Panc1 (cell line): Measurements from ENCODE around the gene MYB. TPM values are rescaled to one million over a fixed set of nuclear protein-coding genes. Genes with fewer than 3 reads are reported as not detected.
"Not testable (repeated sequence)": the region's sequence is repeated elsewhere in the genome, so short reads cannot be mapped to it uniquely, and the experiment has no call there.

Experiments
- ATAC-seq: fragments of 200-7000 bp; cut with Tn5 transposase; 2 replicates; pipeline ENCODE4 v1.9.1; 2020; ENCODE audit warnings: mild to moderate bottlenecking, moderate library complexity
- BruUV-seq: library from RNA; stranded (reverse); fragments of 400-500 nt; replicated peaks from 2 replicates; lab custom pipeline; 2021; lab: Mats Ljungman, UMichigan
- CTCF ChIA-PET: fragments of 300-600 bp; sonication (Branson Sonifier 250); formaldehyde crosslinking; loops from one replicate; lab custom pipeline; 2022; ENCODE audit warnings: antibody characterized with exemption; lab: Charles Lee
- POLR2A ChIA-PET: fragments of 300-600 bp; sonication (Branson Sonifier 250); formaldehyde crosslinking; loops from one replicate; lab custom pipeline; 2022; ENCODE audit warnings: antibody characterized with exemption; lab: Charles Lee
- DNase-seq: peaks from one replicate; pipeline ENCODE4 v3.0.0-alpha.2; 2010; ENCODE audit warnings: low read depth, low spot score
- H3K27ac ChIP-seq: 2 replicates; pipeline ENCODE4 v1.5.1; 2011; ENCODE audit warnings: mild to moderate bottlenecking, low read length, inconsistent platforms
- H3K27me3 ChIP-seq: fragments of 200-500 bp; sonication (Bioruptor generic); 2 replicates; pipeline ENCODE4 v1.6.0; 2014; ENCODE audit warnings: low read length, inconsistent platforms; ENCODE audit not compliant: control insufficient read depth, insufficient read depth
- H3K36me3 ChIP-seq: fragments of 200-500 bp; sonication (Bioruptor generic); 2 replicates; pipeline ENCODE4 v1.5.1; 2014; ENCODE audit warnings: inconsistent platforms, mild to moderate bottlenecking, low read length, moderate library complexity; ENCODE audit not compliant: control insufficient read depth, insufficient read depth
- H3K4me1 ChIP-seq: 2 replicates; pipeline ENCODE4 v1.5.1; 2011; ENCODE audit warnings: inconsistent platforms, mild to moderate bottlenecking, low read length, moderate library complexity; ENCODE audit not compliant: control insufficient read depth, insufficient read depth
- H3K4me3 ChIP-seq, 2 experiments: 2 replicates each; pipeline ENCODE4 v1.5.1; 2011 to 2012; ENCODE audit warnings: low read depth in 2 of 2, low read length in 2 of 2, mild to moderate bottlenecking in 2 of 2, inconsistent platforms in 1 of 2, moderate library complexity in 1 of 2
- H3K9me3 ChIP-seq: fragments of 200-500 bp; sonication (Bioruptor generic); 2 replicates; pipeline ENCODE4 v1.5.1; 2014; ENCODE audit warnings: low read depth, mild to moderate bottlenecking, inconsistent platforms, low read length, moderate library complexity; ENCODE audit not compliant: control insufficient read depth, insufficient read depth
- POLR2AphosphoS5 ChIP-seq: IDR thresholded peaks from 2 replicates; pipeline ENCODE4 v1.6.1; 2012; ENCODE audit warnings: mild to moderate bottlenecking, low read depth, low read length, moderate library complexity
- SIN3A ChIP-seq: IDR thresholded peaks from 2 replicates; pipeline ENCODE4 v1.6.1; 2012; ENCODE audit warnings: low read depth, mild to moderate bottlenecking, low read length, moderate library complexity, borderline replicate concordance; ENCODE audit not compliant: insufficient read depth
- TCF7L2 ChIP-seq: IDR thresholded peaks from 2 replicates; pipeline ENCODE4 v1.6.1; 2011; ENCODE audit warnings: mild to moderate bottlenecking, low read depth, low read length, inconsistent platforms
- in situ Hi-C: cut with HindIII; loops from 2 replicates; pipeline ENCODE4 v1.10.0; 2016; ENCODE audit warnings: low sequenced_read_pairs, low pct_unique_long_range_greater_than_20kb
- intact Hi-C: fragments of 100-400 bp; cut with micrococcal nuclease; formaldehyde crosslinking; loops from one replicate; pipeline ENCODE4 v1.10.0; 2022; ENCODE audit not compliant: unreplicated experiment
- total RNA-seq: library from RNA; stranded (reverse); gene quantifications from one replicate; pipeline ENCODE4 v1.2.1, GENCODE V29; 2021; ENCODE audit not compliant: unreplicated experiment
- TF ChIP-seq, protein P1 (sequence below): fragments of 450-650 bp; IDR thresholded peaks from 2 replicates; pipeline ENCODE4 v1.5.1; 2017; ENCODE audit warnings: mild to moderate bottlenecking
- TF ChIP-seq, protein P2 (sequence below), 2 experiments: IDR thresholded peaks; 2 replicates each; pipeline ENCODE4 v1.6.1; 2011 to 2012; ENCODE audit warnings: low read depth in 2 of 2, control low read depth in 1 of 2, low read length in 1 of 2, mild to moderate bottlenecking in 1 of 2, moderate library complexity in 1 of 2; ENCODE audit not compliant: insufficient read depth in 1 of 2

MYB gene
- total RNA-seq, 1 experiment from 2014 or later, result 1.3 TPM

DNA sequence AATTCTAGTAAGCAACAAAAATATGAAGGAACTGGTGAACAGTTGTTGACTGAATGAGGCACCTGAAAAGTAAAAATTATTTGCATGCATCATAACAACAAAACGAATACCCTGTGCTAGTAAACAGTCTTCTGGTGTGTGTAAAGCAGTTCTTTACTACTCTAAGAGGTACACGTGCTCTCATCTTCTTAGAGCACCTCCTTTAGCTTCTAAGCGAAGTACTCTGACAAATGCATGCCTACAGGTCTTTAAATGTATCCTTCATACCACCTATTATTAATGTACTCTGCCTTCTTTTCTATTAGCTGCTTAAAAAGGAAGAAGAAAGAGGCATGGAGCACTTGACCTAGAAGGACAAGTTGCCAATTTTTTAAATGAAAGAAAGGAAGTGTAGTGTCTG, 32.2 kb upstream of the MYB start:
- Histone ChIP-seq H3K9me3 (no peaks in the 10 kb centered on the region), H3K27me3 (0 out of 2 replicates have a peak, but pooled peaks cover 3% of the 10 kb centered on the region), H3K4me3 (no peak overlapping the region), H3K4me1 (no peaks in the 10 kb centered on the region), H3K27ac (no peak overlapping the region), H3K36me3 (no peaks in the 10 kb centered on the region)
- no TSS peak for BruUV-seq
- DNase-seq (no peak), ATAC-seq (no peak)
- ChIA-PET CTCF (no interaction called here), POLR2A (no interaction called here)
- TF ChIP-seq SIN3A (no peak), POLR2AphosphoS5 (no peak), TCF7L2 (no peak)
- TF ChIP-seq, protein P1, sequence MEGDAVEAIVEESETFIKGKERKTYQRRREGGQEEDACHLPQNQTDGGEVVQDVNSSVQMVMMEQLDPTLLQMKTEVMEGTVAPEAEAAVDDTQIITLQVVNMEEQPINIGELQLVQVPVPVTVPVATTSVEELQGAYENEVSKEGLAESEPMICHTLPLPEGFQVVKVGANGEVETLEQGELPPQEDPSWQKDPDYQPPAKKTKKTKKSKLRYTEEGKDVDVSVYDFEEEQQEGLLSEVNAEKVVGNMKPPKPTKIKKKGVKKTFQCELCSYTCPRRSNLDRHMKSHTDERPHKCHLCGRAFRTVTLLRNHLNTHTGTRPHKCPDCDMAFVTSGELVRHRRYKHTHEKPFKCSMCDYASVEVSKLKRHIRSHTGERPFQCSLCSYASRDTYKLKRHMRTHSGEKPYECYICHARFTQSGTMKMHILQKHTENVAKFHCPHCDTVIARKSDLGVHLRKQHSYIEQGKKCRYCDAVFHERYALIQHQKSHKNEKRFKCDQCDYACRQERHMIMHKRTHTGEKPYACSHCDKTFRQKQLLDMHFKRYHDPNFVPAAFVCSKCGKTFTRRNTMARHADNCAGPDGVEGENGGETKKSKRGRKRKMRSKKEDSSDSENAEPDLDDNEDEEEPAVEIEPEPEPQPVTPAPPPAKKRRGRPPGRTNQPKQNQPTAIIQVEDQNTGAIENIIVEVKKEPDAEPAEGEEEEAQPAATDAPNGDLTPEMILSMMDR, result no peak
- TF ChIP-seq, protein P2, sequence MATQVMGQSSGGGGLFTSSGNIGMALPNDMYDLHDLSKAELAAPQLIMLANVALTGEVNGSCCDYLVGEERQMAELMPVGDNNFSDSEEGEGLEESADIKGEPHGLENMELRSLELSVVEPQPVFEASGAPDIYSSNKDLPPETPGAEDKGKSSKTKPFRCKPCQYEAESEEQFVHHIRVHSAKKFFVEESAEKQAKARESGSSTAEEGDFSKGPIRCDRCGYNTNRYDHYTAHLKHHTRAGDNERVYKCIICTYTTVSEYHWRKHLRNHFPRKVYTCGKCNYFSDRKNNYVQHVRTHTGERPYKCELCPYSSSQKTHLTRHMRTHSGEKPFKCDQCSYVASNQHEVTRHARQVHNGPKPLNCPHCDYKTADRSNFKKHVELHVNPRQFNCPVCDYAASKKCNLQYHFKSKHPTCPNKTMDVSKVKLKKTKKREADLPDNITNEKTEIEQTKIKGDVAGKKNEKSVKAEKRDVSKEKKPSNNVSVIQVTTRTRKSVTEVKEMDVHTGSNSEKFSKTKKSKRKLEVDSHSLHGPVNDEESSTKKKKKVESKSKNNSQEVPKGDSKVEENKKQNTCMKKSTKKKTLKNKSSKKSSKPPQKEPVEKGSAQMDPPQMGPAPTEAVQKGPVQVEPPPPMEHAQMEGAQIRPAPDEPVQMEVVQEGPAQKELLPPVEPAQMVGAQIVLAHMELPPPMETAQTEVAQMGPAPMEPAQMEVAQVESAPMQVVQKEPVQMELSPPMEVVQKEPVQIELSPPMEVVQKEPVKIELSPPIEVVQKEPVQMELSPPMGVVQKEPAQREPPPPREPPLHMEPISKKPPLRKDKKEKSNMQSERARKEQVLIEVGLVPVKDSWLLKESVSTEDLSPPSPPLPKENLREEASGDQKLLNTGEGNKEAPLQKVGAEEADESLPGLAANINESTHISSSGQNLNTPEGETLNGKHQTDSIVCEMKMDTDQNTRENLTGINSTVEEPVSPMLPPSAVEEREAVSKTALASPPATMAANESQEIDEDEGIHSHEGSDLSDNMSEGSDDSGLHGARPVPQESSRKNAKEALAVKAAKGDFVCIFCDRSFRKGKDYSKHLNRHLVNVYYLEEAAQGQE (IDR thresholded peaks at IDR 0.05; ENCODE audit: insufficient read depth in 1 of 2, low read depth in 2 of 2, low read length in 1 of 2), result no peak
- in situ Hi-C loops, result no loop called here
- intact Hi-C loops, result no loop called here

DNA sequence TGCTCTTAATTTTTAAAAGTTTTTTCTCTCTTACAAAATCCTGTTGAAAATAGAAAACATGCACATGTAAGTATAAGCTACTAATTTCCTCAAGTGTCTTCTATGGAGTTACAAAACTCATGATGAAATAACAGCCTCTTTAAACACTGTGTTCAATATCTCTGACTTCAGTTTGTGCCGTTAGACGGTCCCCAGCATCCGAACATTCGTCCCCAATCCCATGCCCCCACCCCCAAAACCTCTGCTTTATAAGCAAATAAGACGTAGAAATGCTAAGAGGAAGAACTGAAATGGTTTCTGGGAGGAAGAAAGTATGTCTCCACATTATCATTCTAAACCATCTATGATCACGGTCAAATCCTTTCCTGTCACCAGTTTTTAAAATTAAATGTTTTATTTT, 31.7 kb upstream of the MYB start:
- TF ChIP-seq, protein P2 (IDR thresholded peaks at IDR 0.05; ENCODE audit: insufficient read depth in 1 of 2, low read depth in 2 of 2, low read length in 1 of 2), result no peak
- no peak for TF ChIP-seq SIN3A
- TF ChIP-seq POLR2AphosphoS5, result no peak
- no peak for TF ChIP-seq TCF7L2
- no peaks in the 10 kb centered on the region for H3K27me3 ChIP-seq
- no peaks in the 10 kb centered on the region for H3K9me3 ChIP-seq
- no peaks in the 10 kb centered on the region for H3K4me1 ChIP-seq
- ChIA-PET POLR2A (no interaction called here), CTCF (no interaction called here)
- H3K27ac ChIP-seq, result no peak overlapping the region
- intact Hi-C loops (no loop called here), in situ Hi-C loops (no loop called here)
- DNase-seq, result no peak
- BruUV-seq, result no TSS peak
- no peak overlapping the region for H3K4me3 ChIP-seq
- no peaks in the 10 kb centered on the region for H3K36me3 ChIP-seq
- no peak for ATAC-seq

DNA sequence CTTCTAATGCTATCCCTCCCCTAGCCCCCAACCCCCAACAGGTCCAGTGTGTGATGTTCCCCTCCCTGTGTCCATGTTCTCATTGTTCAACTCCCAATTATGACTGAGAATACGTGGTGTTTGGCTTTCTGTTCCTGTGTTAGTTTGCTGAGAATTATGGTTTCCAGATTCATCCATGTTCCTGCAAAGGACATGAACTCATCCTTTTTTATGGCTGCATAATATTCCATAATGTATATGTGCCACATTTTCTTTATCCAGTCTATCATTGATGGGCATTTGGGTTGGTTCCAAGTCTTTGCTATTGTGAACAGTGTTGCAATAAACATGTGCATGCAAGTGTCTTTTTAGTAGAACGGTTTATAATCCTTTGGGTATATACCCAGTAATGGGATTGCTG, 30.6 kb upstream of the MYB start:
- ATAC-seq, H3K4me3 ChIP-seq, POLR2A ChIA-PET, in situ Hi-C loops, intact Hi-C loops, H3K9me3 ChIP-seq, H3K4me1 ChIP-seq, H3K36me3 ChIP-seq, H3K27me3 ChIP-seq, H3K27ac ChIP-seq, BruUV-seq, CTCF ChIA-PET, DNase-seq: not testable (repeated sequence)

DNA sequence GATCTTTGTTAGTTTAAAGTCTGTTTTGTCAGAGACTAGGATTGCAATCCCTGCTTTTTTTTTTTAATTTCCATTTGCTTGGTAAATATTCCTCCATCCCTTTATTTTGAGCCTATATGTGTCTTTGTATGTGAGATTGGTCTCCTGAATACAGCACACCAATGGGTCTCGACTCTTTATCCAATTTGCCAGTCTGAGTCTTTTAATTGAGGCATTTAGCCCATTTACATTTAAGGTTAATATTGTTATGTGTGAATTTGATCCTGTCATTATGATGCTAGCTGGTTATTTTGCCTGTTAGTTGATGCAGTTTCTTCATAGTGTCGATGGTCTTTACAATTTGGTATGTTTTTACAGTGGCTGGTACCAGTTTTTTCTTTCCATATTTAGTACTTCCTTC, 27.0 kb upstream of the MYB start:
- in situ Hi-C loops, POLR2A ChIA-PET, ATAC-seq: not testable (repeated sequence)

More for the DNA sequence above, 27.0 kb upstream of the MYB start:
- DNase-seq, H3K4me1 ChIP-seq, H3K27me3 ChIP-seq, H3K4me3 ChIP-seq, H3K9me3 ChIP-seq, BruUV-seq, intact Hi-C loops, H3K36me3 ChIP-seq, H3K27ac ChIP-seq: not testable (repeated sequence)
- CTCF ChIA-PET, result interaction anchor here (0.6 kb wide), 1 partner anchor 9 kb away, joined by 3 read pairs; no protein-coding TSS in a partner anchor
